Ramos (cell line): Measurements from ENCODE around the gene CACNA1D.

Source experiments
- in situ Hi-C: fragments of 300-500 bp; cut with MboI; formaldehyde crosslinking; loops from one replicate; pipeline ENCODE4 v1.14.3; 2022; ENCODE audit warnings: low sequenced_read_pairs; ENCODE audit not compliant: unreplicated experiment

Gene CACNA1D

DNA sequence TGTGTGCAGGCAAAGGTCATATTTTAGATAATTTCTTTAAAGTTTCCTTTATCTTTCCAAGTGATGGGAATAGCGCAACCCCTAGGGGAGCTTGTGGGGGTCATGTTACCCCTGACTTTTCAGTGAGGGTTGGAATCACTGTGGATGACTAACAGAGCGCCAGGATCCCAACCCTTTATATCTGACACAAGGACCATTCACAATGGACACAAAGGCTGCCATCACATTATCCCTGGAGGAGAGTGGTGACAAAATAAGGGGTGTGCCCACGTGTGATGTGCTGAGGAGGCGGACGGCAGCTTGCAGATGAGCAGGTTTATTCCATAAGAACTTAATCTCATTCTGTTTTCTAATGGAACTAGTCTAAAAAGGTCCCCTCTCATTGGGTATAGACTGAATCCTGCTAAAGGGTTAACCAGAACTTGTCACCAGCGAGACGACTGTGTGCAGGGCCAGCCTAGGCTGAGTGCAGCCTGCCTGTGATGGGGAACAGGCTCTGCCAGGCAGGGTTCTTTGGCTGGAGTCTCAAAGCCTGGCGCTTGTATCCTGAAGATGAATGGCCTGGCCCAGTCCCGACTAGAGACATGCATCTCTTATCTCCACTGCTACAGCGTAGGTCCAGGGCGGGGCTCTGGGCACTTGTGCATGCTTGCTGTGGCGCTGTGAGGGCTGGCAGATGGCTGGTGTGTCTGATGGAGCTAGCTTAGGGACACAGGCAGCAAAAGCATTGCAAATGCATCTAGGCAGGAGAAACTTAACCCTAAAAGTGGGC is 301.6 kb downstream of the CACNA1D start:
- in situ Hi-C loops = no loop called here

DNA sequence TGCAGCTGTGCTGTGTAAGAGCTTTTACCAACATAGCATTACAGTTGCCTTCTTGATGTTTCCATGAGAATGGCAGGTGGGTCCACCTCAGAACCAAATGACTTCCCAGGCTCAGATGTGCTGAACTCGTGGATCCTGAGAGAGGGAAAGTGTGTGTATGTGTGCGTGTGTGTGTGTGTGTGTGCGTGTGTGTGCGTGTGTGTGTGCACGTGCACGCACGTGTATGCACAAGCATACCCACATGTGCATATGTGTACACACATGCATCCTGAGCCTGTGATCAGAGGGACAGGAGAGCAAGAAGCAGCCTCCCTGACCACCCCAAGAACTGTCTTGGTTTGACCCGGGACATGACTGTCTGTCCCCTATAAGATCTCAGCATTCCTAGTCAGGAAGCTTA is 303.7 kb downstream of the CACNA1D start:
- in situ Hi-C loops = no loop called here

DNA sequence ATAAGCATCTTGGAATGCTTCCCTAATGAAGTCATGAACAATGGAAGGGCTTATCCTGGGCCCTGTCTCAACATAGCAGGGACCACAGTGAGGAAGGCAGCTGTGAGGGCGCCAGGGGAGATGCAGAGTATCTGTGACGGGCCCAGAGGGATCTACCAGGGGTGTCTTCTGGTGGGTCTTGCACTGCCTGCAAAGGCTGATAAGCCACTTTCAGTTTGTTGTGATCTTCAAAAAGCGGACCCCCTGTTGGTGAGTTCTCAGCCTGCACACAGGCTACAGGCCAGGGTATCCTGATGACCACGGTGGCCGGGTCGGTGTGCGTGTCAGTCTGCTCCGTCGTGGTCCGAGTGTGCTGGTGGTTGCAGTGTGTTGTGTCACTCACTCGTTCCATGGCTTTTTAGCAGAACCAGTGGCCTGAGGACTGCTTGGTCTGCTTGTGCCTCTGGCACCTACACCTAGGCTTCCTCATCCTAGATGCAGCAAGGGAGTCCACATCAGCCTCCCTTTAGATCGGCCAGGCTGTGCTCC is 305.0 kb downstream of the CACNA1D start:
- in situ Hi-C loops = no loop called here

DNA sequence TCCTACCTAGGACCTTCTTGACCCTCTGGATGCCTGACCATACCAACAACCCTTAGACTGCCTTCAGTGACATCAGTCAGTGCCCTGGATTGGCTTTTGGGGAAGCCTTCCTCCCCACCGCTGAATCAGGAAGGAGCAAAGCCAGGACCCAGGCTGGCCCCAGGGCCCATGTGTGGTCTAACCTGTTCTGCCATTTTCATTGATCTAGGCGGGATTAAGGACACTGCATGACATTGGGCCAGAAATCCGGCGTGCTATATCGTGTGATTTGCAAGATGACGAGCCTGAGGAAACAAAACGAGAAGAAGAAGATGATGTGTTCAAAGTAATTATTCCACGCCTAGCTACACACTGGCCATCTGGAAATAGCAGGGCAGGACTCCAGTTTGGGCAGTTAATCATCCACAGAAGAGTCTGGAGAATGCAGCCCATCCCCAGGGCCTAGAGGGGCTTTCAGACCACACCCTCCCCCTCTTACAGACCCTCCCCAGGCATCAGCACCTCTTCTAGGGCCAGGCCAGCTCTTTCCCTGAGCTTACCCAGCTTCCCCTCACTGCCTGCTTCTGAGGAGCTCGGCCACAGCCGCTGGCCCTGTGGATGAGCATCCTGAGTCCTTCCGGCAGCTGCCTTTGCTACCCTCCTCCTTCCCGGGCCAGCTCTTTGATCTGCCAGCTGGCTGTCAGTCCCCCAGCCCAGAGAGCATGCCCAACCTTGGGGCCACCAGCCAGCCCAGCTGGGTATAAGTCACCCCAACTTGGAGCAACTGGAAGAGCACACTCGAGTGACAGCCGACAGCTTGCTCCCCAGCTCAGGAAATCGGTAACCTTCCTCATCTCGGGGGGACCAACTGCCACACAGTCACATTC is 305.9 kb downstream of the CACNA1D start:
- in situ Hi-C loops = no loop called here

DNA sequence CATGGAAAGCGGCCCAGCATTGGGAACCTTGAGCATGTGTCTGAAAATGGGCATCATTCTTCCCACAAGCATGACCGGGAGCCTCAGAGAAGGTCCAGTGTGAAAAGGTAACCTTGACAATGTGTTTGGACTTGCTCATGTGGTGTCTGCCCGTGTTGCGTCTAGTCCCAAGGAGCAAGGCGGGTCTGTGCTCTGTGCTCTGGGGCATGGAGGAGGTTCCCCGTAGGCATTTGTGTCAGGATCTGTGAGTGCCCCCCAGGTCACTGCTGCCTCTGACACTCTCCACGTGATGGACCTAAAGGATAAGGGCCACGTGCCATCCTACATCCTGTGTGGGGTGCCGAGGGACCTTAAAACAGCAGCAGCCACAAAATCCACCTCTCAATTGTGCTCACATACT is 306.9 kb downstream of the CACNA1D start:
- in situ Hi-C loops = no loop called here

DNA sequence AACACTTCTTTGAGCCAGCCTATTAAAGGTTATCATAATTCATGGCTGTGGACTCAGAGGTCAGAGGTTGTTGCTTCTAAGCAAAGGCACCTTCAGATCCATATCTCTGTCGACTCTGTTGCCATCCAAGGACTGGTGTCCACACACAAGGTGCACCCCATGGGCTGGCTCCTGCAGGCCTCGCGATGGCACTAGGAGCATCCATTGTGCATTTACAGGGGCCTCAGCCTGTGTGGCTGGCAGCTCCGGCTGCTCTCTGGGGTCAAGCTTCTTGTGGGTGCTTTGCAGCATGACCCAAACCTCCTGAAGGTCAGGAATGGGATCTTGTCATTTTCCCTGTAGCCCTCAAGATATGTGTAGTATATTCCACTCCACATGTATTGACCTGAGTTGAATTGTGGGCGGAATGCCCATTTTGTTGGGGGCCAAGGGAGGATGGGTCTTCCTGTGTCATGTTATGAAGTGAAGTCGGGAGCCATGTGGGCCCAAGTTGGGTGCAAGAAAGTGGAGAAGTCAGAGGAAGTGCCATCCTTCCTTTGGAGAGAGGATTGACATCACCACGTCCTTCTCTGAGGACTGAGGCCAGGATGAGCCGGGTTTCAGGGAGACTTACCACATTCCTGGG is 308.0 kb downstream of the CACNA1D start:
- in situ Hi-C loops = no loop called here

DNA sequence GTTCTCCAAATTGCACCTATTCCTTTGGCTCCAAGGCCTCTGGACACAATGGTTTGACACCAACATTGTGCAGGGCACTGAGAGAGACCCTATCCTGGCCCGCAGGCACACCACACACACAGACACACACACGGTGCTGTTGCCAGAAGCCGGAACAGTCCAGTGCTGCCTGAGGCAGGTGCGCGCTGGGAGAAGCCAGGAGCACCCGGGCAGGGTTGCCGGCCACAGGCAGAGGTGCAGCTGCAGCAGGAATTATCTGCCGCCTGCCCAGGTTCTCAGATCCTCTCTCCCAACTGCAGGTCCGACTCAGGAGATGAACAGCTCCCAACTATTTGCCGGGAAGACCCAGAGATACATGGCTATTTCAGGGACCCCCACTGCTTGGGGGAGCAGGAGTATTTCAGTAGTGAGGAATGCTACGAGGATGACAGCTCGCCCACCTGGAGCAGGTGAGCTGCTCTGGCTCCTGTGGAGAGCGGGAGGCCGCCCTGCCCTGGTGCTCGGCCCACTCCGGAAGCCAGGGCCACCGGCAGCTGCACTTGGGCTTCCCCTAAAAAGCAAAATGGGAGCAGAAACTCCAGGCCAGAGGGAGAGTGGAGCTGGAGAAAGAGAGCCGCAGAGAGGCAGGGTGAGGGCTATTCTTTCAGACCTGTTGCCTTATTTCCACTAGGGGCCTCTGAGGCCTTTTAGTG is 308.9 kb downstream of the CACNA1D start:
- in situ Hi-C loops = no loop called here

DNA sequence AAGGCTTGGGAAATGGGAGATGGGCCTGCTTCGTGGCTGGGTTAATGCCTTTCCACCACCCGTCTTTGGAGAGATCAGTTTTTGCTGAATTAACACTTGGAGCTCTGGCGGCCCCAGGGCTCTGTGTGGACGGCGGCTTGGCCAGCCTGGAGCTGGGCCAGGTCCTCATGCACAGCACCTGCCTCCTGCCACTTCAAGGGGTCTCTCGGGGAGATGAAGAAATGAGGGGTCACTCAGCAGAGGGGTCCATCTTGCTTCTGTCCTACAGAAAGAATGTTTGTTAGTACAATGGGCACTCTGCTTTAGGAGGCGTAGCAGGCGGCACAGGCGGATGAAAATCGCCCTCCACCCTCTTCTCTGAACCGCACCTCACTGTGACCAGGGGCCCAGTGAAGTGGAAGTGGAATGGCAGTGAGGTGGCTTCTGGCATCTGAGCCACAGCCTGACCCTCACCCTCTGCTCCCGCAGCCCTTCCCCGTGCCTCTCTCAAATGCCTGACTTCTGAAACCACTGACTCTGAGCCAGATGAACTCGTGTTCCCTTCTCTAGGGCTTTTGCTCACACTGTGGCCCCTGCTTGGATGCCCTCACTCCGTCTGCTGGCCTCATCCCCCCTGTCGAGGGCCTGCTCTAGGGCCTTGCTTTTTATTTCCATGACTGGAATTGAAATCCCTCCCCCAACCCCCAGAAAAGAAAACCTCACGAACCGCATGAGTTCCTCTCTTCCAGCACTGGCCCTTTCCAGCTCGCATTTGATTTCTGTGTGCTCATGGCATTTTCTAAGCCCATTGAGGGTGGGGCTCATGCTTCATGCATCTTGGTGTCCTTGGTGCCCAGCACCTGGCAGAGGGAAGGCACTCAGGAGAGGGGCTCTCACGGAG is 309.6 kb downstream of the CACNA1D start:
- in situ Hi-C loops = no loop called here

DNA sequence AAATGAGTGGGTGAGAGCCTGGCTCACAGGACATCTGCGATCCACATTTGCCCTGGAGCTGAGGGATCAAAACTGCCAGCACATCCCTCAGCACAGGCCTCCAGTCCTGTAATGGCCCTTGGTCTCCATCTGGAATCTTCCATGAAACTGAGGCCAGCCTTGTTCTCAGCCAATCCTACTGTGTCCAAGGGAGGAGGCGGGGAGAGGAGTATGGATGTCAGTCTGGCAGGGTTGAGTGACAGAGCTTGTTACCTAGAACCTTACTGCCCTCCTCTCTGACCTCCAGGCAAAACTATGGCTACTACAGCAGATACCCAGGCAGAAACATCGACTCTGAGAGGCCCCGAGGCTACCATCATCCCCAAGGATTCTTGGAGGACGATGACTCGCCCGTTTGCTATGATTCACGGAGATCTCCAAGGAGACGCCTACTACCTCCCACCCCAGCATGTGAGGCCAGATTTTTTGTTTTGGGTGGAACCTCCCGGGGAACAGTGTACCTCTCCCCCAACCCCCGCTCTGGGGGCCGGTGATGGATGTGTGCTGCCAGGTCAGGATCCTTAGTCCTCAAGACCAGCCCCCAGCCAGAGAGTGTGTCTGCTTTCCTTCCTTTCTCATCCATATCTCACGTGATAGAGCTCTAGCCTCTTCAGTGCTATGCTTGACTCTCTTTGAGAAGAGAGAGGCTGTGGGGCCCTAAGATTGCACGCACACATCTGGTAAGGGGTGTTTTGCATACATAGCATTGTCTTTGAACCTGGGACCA is 310.5 kb downstream of the CACNA1D start:
- in situ Hi-C loops = no loop called here

DNA sequence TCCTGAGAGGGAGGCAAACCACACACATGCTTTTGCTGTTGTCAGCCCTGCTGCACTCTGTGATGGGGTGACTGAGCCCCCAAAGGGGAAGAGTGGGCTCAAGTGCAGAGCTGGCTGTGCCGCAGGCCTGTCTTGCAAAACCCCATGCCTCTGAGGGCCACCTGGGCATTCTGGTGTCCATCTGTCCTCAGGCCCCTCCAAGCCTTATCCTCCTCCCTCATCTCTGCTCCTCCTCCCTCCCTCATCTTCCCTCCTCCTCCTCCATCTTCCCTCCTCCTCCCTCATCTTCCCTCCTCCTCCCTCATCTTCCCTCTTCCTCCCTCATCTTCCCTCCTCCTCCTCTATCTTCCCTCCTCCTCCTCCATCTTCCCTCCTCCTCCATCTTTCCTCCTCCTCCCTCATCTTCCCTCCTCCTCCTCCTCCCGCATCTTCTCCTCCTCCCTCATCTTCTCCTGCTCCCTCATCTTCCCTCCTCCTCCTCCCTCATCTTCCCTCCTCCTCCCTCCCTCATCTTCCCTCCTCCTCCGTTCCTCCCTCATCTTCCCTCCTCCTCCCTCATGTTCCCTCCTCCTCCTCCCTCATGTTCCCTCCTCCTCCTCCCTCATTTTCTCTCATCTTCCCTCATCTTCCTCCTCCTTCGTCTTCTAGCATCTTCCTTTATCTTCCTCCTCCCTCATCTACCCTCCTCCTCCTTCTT is 311.2 kb downstream of the CACNA1D start:
- in situ Hi-C loops = no loop called here

DNA sequence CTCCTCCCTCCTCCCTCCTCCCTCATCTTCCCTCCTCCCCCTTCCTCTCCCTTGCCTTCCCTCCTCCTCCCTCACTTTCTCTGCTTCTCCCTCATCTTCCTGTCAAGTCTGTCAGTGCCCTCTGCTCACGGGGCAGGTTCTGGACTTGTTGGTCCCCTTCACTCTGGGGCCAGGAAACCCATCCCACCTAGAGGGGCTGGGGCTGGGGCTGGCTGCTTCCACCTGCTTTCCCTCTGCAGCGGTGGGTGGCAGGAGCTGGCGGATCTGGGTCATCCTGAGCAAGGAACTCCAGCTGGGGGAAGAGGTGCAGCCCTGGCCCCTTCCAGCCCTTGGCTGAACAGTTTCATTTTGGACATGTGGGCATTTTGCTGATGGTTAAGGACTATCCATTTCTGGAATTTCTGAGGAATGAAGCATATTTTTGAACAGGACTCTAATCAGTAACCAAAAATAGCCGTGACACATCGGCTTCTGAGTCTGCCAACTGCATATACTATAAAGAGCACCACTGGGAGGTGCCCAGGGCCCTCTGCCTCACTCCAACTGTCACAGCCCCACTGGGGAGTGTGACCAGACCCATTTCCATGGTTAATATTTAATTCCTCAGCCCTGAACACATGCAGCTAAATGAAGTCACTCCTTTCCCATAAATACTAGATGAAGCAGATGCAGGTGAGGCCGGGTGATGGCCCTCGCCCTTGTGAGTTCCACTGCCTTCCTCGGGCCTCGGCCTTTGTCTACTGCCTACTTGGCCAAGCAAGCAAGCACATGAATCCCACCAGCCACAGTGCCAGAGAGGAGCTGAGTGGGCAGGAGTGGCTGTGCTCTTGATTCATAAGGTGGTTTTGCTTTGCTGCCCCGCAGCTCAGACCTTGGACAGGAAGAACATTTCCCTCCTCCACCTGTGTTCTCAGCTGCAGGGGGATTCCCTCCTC is 312.0 kb downstream of the CACNA1D start:
- in situ Hi-C loops = no loop called here

DNA sequence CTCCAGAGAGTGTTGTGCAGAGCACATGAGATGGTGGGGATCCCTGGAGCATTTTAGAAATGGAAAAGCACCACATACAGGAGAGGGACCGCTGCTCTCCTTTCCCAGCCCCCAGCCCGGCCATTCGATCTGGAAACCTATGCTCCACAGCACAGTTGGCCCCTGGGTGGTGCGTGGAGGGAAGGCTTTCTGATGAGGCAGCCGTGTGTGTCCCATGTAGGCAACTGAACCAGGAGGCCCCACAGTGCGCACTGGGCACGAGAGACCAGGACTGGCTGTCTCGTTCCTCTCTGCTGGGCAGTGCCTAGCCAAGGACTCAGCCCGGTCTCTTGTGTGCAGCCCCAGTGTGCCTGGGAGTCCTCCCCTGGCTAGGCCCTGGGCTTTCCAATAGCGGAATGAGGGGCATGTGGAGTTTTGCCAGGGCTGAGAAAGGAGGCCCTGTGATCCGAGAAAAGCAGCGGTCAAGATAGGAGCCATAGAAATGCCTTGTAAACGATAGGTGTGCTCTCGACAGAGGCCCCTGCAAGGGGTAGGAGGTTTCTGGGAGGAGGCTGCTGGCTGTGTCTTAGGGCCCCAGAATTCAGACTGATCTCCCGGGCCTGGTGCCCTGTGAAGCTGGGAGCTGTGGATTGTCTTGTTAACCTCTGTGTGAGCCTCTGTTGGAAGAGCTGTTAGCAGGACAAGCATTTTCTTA is 312.9 kb downstream of the CACNA1D start:
- in situ Hi-C loops = no loop called here

DNA sequence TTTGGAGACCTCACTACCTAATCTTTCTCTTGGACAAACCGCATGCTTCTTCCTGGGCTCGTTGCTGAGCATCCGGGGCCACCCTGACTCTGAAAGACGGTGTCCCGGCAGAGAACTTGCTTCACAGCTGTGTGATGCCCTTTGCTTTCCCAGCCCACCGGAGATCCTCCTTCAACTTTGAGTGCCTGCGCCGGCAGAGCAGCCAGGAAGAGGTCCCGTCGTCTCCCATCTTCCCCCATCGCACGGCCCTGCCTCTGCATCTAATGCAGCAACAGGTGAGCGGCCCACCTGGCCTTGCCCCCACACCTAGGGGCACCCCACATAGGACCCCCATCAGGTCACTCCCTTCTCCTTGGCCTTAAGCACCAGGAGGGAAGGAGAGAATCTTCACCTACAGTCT is 314.1 kb downstream of the CACNA1D start:
- in situ Hi-C loops = no loop called here

DNA sequence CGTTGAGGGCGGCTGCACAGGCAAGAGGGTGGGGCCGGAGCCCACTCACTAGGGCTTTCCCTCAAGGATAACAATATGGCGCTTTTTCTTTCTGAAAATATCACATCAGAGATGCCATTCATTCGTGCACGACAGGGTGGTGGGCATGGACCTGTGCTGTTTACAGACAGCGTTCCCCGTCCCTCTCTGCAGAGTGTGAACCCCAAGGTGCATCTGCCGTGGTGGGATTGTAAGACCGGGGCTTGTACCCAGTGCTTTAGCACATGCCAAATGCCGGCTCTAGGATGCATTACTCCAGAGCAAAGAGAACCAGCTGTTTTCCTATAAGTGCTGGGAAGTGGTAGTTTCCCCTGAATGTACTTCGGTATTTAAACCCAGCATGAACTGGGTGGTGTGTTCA is 314.9 kb downstream of the CACNA1D start:
- in situ Hi-C loops = no loop called here

DNA sequence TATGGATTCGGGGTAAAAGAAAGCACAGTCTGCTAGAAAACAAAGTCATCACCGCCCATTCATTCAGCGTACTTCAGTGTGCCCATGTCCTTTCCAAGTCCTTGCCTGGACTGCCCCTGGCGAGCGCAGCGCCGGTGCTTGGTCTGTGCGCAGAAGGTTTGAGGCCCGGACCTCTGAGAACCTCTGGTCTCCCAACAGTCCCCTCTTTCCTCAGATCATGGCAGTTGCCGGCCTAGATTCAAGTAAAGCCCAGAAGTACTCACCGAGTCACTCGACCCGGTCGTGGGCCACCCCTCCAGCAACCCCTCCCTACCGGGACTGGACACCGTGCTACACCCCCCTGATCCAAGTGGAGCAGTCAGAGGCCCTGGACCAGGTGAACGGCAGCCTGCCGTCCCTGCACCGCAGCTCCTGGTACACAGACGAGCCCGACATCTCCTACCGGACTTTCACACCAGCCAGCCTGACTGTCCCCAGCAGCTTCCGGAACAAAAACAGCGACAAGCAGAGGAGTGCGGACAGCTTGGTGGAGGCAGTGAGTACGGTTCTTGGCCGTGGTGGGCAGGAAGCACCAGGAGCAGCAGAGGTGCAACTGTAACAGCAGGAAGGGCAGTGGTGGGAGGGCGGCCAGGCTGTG is 315.5 kb downstream of the CACNA1D start:
- in situ Hi-C loops = no loop called here
